CD4-positive, alpha-beta T cell treated with Interleukin-4 for 4 hours (primary cell): ENCODE measurements around the gene BRI3.
A peak's percentile ranks its signal among the peaks of the same experiment; 100 is the strongest.

Experiments used
- DNase-seq: peaks from one replicate; pipeline ENCODE4 v3.0.0-alpha.2; 2020

BRI3 gene

DNA sequence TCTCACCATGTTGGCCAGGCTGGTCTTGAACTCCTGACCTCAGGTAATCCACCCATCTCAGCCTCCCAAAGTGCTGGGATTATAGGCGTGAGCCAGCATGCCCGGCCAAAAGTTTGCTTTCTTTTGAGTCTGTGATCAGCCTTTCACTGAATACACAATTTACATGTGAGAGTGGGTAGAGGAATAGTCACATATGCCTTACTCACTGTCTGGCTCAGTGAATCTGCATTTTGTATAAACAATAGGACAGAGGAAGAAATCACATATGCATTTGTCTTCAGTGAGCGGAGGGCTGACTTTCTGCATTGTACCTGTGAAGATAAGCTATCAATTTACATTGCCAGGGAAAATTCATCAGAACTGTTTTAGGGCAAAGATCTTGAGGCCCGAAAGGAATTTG is 27.0 kb upstream of the BRI3 start:
- DNase-seq: no peak

DNA sequence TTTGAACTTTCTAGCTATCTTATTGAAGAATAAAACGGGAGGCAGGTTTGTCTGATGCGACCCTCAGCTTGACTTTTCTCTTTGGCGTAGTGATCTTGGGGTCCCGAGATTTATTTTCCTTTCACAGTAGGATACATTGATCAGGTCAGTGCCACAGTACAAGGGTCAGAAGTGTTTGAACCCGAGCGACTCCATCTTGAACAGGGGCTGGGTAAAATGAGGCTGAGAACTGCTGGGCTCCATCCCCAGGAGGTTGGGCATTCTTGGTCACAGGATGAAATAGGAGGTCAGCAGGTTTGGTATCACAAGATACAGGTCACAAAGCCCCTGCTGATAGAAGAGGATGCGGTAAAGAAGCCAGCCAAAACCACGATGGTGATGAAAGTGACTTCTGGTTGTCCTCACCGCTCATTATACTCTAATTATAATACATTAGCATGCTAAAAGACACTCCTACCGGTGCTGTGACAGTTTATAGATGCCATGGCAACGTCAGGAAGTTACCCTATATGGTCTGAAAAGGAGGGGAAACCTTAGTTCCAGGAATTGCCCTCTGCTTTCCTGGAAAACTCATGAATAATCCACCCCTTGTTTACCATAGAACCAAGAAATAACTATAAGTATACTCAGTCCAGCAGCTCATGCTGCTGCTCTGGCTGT is 26.4 kb upstream of the BRI3 start:
- DNase-seq: peak; percentile 40

DNA sequence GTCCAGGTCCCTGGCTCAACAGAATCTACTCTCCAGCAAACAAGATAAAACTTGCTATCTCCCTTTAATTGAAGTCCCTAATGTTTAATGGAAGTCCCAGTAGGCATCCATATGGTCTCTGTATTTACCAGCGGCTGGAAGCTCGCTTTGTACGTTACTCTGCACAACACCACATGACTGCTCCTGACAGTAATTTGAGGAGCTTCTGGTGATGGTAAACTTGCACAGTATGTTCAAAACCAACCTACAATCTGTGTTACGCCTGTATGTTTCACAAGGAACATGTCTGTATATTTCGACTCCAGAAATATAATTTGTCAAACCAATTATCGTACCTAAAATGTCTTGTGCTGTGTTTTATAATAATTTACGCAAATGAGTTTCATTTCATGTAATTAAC is 25.1 kb upstream of the BRI3 start:
- no peak for DNase-seq

DNA sequence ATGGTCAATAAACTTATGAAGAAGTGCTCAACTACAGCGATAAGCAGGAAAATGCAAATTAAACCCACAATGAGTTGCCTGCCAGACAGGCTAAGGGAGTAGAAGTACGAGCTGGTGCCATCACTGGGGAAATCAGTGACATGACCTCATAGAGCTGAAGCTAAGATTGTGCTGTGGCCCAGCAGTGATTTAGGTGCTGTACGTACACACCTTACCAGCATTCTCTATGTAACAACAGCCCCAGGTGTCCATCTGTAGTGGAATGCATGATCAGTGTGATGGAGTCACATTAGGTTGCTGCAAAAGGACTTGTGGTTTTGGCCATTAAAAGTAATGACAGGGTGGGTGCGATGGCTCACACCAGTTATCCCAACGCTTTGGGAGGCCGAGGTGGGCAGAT is 23.8 kb upstream of the BRI3 start:
- DNase-seq: no peak

DNA sequence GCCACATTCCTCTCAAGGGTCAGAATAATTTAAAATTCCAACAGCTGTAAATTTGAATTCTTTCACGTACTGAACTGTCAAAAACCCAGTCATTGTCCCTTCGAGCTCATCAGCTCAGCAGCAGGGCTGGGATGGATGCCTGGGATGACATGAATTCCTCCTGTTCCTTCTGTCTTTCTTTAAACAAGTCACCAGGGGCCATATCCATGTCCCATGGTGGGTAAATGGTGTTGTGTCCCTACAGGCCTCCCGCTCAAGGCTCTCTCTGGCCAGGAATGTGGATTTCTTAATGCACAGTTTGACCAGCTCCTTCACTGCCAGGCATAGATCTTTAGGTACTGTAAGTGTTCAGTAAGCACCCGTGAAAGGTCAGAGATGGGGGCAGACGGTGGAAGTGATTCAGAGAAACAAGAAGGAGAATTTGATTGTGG is 15.6 kb upstream of the BRI3 start:
- DNase-seq: no peak

DNA sequence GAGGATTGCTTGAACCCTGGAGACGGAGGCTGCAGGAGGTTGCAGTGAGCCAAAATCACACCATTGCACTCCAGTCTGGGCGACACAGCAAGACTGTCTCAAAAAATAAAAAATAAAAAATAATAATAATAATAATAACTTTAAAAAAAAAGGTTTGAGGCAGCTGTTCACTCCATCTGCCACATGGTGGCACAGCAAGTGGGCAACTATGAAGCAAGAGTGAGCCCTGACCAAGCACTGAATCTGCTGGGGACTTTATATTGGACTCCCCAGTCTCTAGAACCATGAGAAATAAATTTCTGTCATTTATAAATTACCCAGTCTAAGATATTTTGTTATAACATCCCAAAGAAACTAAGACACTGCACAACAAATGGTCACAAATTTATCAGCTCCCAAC is 14.6 kb upstream of the BRI3 start:
- DNase-seq: no peak

DNA sequence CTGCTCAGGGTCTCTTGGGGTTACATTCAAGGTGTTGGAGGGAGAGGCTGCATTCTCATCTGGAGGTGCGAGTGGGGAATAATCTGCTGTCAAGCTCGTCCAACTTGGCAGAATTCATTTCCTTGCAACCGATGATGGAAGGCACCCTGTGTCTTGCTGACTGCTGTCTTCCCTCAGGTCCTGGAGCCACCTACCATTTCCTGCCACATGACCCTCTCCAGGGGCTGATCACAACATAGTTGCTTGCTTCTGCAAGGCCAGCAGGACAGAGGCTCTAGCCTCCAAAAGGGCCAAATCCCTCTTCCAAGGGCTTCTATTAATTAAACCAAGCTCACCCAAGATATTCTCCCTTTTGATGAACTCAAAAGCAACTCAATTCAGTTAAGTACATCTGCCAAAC is 14.2 kb upstream of the BRI3 start:
- no peak for DNase-seq

DNA sequence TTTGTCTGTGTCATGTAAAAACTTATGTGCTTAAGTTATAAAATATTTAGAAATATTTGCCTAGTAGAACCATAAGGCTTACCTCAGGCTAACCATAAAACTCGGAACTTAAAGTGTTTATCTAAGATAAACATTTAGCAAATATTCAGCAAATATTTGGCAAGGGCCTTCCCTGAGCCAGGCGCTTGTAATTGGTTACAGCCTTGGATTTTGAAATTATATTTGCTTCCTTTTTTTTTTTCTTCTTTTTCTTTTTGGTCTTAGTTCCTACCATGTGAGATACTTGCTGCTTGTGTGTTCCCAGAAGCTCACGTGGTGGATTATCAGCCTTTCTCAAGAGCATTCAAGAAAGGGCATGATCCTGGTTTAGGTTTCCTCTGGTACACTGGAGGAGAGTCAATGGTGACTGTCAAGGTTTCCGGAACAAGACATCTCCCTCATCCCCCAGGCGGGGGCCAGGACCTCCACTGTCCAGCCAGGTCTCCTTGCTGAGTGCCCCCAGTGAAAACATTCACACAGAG is 5.2 kb upstream of the BRI3 start:
- no peak for DNase-seq

DNA sequence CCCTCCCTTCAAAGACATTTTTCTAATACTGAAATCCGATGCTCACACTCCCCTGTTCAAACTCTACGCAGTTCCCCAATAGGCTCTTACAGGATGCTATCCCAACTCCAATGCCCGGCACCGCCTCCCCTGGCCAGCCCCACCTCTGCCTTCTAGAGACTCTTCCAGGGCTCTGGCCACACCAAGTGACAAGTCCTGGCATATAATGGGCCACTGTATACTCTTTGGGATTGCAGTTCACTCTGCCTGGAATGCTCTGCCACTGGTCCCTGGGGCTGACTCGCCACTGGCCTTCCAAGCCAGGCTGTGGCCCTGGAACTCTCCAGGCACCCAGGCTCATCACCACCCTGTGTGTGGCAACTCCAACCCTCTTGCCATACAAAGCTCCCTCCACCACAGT is 3.1 kb upstream of the BRI3 start:
- no peak for DNase-seq

DNA sequence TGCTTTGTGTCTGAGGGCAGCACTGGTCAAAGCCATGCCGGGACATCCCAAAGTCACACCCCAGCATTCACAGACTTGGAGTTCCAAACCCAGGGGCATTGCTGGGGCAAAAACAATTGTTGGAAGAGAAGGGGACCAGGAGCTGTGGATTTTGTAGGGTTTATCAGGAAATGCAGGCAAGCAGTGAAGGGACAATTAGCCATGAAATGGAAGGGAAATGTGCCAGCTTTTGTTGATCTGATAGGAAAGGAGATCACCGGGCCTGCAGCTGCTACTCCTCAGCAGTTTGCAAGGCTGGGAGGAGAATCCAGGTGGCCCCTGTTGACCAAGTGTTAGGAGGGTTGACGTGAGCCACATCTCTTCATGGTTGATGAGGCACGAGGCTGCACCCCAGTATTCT is 2.5 kb upstream of the BRI3 start:
- no peak for DNase-seq

DNA sequence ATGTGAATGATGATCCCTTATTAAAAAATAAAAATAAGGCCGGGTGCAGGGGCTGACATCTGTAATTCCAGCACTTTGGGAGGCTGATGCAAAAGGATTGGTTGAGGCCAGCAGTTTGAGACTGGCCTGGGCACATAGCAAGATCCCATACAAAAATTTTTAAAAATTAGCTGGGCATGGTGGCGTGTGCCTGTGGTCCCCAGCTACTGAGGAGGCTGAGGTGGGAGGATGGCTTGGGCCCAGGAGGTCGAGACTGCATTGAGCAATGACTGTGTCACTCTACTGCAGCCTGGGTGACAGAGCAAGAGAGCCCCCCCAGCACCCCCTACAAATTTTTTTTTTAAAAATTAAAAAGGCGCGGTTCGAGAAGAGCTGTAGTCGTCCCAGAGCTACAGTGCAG is 1.2 kb upstream of the BRI3 start:
- DNase-seq: no peak

DNA sequence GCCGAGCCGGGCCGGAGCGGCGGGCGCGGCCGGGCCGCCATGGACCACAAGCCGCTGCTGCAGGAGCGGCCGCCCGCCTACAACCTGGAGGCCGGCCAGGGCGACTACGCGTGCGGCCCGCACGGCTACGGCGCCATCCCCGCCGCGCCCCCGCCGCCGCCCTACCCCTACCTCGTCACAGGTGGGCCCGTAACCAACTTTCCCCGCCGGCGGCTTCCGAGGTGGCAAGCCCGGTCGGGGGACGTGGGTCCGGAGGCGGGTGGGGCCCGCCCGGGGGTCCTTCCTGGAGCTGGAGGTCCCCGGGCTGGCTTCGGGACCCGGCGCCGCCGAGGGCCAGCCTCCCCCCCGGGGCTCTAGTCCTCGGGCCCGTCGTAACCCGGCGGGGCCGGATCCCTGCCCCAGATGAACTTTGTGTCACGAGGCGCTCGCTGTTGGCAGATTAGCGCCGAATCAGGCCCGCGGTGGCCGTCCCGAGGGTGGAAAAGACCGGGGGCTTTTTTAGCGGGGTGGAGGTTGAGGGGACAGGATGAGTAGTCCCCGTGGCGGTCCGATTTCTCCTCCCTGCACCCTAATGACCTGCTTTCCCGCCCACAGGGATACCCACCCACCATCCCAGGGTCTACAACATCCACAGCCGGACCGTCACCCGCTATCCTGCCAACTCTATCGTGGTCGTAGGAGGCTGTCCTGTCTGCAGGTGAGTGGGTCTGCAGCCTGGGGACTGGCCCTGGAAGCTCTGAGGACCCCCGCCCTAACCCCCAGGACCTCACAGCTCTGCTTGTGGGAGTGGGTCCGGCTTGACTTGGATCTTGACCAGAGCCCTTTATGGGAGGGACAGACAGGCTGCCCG is 496 bp downstream of the BRI3 start:
- DNase-seq: peak; percentile 10

DNA sequence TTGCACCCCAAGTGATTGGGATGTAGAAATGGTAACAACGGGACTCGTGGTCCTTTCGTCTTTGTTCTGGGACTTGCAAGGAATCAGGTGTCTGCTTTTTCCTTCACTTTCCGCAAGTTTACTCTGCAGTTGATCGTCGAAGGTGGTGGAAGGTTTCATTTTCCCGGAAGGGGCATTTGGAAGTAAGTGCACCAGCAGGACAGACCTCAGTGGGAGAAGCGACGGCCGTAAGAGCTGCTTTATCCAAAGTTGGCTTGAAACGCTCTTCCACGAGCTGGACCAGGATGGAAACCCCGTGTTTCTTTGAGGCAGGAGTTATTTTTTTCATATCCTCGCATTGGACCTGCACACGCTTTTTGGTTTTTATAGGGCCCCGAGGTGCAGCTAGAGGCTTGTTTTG is 1.2 kb downstream of the BRI3 start:
- no peak for DNase-seq

DNA sequence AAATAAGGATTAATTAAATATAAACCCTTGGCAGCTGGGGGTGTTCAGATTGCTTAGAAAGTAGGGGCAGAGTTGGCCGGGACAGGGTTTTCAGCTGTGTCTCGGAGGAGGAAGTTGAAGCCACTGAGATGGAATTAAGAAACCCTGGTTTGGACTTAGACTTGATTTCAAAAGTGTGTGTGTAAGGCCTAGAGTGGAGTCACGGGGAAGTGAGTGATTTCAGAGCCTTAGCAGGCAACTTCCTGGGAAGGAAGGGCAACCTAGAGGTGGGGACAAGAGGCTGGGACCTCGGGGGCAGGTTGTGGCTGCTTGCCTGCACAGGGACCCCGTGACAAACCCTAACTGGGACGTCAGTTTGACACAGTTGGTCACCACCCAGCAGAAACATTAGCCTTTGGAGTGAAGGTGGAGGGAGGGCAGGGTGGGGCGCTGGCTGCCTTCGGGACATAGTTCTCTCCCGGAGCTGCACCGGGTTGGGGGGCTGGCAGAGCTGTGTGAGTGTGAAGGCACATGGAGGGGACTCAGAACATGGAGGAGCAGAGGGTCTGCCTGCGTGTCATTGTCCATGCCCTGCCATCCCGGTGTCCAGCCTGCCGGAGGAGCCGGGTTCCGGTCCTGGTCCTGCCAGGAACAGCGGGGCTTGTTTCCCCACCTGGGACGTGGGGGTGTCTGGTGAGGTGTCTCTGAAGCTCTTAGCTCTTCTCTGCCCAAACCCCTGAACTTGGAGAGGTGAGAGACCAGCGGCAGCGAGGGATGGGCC is 1.8 kb downstream of the BRI3 start:
- peak; percentile 10 for DNase-seq

DNA sequence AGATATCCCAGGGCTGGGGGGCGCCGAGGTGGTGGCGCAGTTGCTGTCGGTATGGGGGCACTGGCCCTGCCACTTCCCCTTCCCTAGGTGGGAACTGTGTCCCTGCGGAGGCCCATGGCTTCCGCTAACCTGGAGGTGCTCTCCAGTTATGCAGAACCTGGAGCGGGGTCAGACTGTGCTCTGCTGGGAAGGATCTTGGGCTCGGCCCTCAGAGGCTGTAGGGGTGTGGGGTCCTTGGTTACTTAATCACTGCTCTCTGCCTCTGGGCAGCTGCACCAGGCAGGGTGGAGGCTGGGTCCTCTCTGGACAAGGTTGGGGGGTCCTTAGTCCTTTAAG is 2.4 kb downstream of the BRI3 start:
- no peak for DNase-seq

DNA sequence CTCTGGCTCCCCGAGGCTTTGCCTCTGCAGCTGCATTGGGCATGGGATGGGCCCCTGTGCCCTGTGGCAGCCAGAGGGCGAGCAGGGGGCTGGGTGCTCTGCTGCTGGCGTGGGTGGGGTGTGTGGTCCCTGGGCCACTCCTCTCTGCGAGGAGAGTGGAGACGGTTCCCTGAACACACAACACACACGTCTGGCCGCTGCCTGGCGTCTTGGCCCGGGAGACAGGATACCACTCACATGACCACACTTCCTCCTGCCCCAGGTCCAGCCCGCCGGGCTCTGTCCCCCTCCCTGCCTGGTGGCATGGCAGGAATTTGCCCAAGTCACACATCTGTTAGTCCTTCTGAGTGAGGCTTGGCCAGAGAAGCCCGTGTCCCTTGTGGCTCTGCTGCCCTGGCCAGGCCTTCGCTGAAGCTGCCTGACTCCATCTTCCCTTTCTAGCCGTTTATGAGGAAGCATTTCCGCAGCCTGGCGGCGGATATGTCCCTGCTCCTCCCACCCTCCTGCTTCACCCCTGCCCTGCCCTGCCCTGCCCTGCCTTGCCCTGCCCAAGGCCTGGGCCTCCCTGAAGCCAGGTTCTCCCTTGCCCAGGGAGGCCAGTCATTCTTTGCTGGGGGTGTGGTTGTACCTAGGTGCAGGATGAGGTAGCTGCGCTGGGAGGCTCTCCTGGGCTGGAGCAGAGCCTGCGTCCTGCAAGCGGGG is 3.0 kb downstream of the BRI3 start:
- no peak for DNase-seq

DNA sequence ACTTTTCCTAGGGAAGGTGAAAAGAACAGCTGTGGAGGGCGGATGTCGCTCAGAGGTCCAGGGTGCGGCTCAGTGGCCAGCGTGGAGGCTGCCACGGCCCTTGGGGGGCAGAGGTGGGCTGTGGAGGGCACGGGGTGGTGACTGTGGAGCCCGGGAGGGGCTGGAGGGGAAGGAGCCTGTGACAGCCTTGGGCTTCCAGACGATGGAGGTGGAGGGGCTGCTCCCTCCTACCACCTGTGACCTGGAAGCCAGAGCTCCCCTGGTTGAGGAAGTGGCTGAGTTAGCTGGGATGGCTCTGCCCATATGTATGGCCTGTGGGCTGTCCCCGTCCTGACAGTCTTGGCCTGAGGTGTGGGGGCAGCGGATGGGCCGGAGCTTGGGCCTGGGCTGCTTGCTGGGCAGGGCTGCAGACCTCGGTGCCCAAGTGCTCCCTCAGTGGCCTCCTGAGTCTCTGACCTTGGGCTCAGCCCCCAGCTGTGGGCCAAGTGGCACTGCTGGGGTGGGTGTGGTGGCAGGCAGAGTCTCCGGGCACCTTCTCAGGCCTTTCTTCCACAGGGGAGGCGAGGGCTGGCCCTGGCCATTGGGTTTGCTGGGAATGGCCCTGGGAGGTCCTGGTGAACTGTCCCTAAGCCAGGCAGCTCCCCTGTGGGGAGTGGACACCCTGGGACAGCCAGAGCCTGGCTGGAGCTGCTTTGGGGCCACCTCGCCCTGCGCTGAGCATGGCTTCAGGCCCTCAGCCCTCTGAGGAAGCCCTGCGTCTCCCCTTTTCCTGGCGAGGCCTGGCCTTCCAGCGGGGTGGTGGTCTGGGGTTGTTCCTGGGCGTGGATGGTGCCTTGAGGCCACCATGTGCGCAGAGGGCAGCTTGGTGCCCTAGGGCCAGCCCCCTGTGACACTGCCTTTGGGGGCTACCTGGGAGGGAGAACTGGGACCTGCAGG is 3.9 kb downstream of the BRI3 start:
- no peak for DNase-seq

DNA sequence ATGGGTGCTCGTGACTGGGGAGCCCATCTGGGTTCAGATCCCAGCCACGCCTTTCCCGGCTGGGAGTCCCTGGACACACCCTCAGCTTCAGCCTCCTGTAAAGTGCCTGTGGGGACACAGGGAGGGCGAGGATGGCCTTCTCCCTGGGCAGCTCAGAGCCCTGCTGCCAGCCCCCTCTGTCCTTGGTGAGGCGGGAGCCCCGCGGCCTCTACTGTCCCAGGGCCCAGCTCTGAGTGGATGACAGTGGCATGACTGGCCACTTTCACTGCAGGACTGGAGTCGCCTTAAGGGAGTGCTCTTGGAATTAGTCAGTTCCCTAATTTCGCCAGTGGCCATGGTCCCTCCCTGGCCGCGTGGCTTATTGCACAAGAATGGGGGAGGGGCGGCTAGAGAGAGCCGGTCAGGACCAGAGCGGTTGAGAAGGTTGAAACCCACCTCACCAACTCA is 4.6 kb downstream of the BRI3 start:
- DNase-seq: no peak

DNA sequence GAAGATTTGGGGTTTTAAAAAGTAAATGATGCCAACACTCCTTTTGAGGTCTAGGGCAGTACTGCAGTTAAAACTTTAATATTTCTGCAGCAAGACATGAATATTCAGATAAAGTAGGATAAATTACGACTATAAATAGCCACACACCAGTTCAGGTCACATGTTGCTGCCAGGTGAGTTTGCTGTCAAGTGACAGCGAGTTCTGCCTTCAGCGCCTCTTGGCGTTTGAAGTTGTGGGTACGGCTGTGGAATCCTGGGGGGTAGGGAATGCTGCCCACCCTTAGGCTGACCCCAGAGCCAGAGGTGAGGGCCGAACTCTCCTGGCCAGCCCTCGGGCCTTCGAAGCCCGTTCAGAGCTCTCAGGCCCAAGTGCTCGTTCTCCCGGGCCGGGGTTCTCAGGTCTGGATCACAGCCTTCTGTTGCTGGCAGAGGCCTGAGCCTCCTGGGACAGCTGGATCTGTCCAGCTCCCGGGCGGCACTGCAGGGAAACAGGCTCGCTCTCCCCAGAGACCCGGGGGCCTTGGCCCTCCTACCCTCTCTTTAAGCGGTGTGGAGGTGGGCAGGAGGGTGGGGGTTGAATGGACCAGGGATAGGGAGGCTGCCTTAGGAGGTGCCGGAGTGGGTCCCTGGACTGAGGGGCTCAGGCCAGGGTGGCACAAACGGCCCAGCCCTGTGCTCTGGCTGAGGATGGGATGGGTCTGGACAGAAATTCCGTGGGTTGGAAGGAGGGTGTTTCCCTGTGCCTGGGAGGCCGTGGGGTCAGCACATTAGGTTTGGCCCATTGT is 5.4 kb downstream of the BRI3 start:
- DNase-seq: no peak

DNA sequence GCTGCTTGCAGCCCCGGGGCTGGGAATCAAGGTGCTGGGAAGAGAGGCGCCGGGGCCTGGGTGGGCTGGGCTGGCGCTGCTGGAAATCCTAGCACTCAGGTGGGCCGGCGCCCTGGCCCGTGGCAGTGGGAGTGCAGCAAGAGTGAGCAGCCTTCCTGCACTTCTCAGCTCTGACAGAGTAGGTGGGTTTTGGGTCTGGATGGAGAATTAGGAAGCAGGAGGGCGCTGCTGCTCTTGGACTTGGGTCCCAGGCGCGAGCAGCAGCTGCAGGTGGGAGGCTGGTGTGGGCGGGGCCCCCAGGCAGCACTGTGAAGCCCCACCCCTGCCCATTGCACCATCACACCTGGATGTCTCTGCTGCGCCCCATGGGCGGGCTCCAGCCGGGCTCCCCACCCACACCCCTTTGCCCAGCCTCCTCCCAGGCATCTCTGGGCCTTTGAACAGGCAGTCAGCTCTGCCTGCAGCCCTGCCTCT is 6.0 kb downstream of the BRI3 start:
- DNase-seq: no peak
